RWPE2 (cell line): Measurements from ENCODE around the gene PEX11A.
A peak's percentile ranks its signal among the peaks of the same experiment; 100 is the strongest.

Source experiments
- ATAC-seq: fragments of 200-7000 bp; cut with Tn5 transposase; 3 replicates; pipeline ENCODE4 v1.9.1; 2021; ENCODE audit warnings: low read depth
- DNase-seq: peaks from one replicate; pipeline ENCODE4 v3.0.0-alpha.2; 2020; ENCODE audit warnings: low spot score
- H3K27ac ChIP-seq: fragments of 450-650 bp; 2 replicates; pipeline ENCODE4 v1.5.1; 2017; ENCODE audit warnings: mild to moderate bottlenecking; ENCODE audit not compliant: poor library complexity, severe bottlenecking
- H3K27me3 ChIP-seq: fragments of 250-450 bp; sonication (Bioruptor Pico); 2 replicates; pipeline ENCODE4 v1.5.1; 2021; ENCODE audit warnings: mild to moderate bottlenecking, moderate library complexity; ENCODE audit not compliant: insufficient read depth, poor library complexity, severe bottlenecking
- H3K36me3 ChIP-seq: fragments of 250-450 bp; sonication (Bioruptor Pico); 2 replicates; pipeline ENCODE4 v1.5.1; 2020; ENCODE audit warnings: low read depth, mild to moderate bottlenecking, moderate library complexity
- H3K4me1 ChIP-seq: fragments of 250-450 bp; sonication (Bioruptor Pico); 2 replicates; pipeline ENCODE4 v1.5.1; 2021; ENCODE audit warnings: mild to moderate bottlenecking, moderate library complexity; ENCODE audit not compliant: insufficient read depth, poor library complexity, severe bottlenecking
- H3K4me3 ChIP-seq: fragments of 250-450 bp; sonication (Bioruptor Pico); 2 replicates; pipeline ENCODE4 v1.5.1; 2021; ENCODE audit warnings: mild to moderate bottlenecking, moderate library complexity; ENCODE audit not compliant: severe bottlenecking
- H3K9me3 ChIP-seq: fragments of 250-450 bp; sonication (Bioruptor Pico); 2 replicates; pipeline ENCODE4 v1.5.1; 2021; ENCODE audit warnings: mild to moderate bottlenecking, moderate library complexity; ENCODE audit not compliant: severe bottlenecking
- TF ChIP-seq, protein P1 (sequence below): fragments of 450-650 bp; IDR thresholded peaks from one replicate; pipeline ENCODE4 v1.5.1; 2017; ENCODE audit warnings: mild to moderate bottlenecking, moderate library complexity; ENCODE audit not compliant: poor library complexity, severe bottlenecking

Gene PEX11A

DNA sequence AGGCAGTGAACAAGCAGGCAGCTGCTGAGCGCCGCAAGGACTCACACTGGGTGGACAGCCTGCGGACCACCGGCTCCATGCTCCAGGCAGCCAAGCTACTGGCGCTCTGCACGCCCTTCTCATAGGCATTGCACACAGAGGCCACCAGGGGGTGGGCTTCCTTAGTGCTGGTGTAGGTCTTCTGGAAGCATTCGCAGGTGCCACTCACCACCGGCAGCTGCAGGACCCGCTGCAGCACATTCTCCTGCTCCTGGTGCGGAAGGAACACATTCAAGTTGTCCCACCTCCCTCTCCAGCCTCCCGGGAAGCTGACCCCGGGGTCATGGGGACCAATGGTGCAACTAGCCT lies 17.4 kb downstream of the PEX11A start:
- TF ChIP-seq, protein P1, sequence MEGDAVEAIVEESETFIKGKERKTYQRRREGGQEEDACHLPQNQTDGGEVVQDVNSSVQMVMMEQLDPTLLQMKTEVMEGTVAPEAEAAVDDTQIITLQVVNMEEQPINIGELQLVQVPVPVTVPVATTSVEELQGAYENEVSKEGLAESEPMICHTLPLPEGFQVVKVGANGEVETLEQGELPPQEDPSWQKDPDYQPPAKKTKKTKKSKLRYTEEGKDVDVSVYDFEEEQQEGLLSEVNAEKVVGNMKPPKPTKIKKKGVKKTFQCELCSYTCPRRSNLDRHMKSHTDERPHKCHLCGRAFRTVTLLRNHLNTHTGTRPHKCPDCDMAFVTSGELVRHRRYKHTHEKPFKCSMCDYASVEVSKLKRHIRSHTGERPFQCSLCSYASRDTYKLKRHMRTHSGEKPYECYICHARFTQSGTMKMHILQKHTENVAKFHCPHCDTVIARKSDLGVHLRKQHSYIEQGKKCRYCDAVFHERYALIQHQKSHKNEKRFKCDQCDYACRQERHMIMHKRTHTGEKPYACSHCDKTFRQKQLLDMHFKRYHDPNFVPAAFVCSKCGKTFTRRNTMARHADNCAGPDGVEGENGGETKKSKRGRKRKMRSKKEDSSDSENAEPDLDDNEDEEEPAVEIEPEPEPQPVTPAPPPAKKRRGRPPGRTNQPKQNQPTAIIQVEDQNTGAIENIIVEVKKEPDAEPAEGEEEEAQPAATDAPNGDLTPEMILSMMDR: peak; percentile 26
- Histone ChIP-seq H3K4me1 (no peaks in the 10 kb centered on the region), H3K4me3 (no peak overlapping the region), H3K27me3 (no peaks in the 10 kb centered on the region), H3K27ac (no peak overlapping the region), H3K9me3 (no peaks in the 10 kb centered on the region), H3K36me3 (no peaks in the 10 kb centered on the region)
- DNase-seq (no peak), ATAC-seq (no peak)

DNA sequence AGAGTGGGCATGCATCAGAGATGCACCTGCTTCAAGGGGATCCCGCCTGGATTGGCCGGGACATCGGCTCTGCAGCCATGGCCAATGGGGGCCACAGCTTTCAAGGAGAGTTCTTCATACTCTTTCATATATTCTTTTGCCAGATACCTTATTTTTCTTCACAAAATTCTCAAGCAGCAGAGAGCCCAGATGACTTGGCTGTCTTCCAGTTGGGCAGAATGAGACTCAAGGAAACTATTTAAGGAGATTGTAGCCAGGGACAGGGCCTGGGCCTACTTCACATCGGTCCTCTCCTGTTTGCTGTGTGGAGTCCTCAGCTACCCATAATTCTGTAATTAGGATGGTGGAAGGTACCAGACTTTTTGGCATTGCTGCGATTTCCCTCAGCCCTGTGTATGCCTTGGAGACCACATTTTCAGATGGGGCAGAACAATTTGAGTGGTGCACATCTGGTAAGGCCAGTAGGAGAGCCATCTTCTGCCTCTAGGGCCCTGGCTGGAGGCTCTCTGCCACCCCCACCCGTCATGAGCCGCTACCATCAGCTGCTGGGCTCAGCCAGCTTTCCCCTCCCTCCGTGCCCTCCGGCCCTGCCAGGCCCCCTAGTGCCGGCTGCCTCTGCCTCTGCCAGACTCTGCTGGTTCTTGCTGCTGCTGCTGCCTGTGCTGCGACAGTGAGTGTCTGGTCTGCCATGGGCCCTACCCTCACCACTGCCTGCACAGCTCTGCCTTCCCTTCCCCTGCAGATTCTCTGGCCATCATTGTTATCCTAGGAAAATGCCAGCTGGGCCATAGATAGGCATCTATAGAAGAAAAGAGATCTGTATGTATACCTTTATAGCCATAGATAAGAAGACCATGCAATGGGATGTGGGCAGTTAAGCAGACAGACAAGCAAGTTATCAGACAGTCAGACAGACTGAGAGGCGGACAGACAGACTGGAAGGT lies 18.1 kb downstream of the PEX11A start:
- no peak for ATAC-seq

DNA sequence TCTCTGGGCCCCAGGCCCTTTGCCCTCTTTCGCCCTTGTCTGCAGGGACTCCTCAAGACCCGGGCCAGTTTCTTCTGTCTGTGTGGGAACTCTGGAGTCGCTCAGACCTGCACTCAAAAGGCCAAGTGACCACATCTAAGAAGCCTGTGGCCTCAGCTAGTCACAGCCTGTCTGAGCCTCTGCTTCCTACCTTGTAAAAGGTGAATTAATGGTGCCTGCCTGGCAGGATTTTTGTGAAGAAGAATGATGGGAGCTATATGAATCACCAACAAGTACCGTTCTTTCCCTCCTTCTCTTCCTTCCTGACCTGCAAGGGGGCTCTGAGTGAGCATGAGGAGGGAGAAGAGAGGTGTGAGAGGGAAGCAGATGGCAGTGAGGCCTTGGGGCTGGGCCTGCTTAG lies 18.9 kb downstream of the PEX11A start:
- no peaks in the 10 kb centered on the region for H3K4me1 ChIP-seq
- H3K9me3 ChIP-seq: no peaks in the 10 kb centered on the region
- TF ChIP-seq, protein P1: no peak
- no peaks in the 10 kb centered on the region for H3K36me3 ChIP-seq
- no peak overlapping the region for H3K4me3 ChIP-seq
- DNase-seq (no peak), ATAC-seq (no peak)
- H3K27me3 ChIP-seq: no peaks in the 10 kb centered on the region
- no peak overlapping the region for H3K27ac ChIP-seq

More for the DNA sequence above, 18.1 kb downstream of the PEX11A start:
- no peaks in the 10 kb centered on the region for H3K36me3 ChIP-seq
- H3K9me3 ChIP-seq: no peaks in the 10 kb centered on the region
- H3K27me3 ChIP-seq: no peaks in the 10 kb centered on the region
- H3K4me3 ChIP-seq: no peak overlapping the region
- no peaks in the 10 kb centered on the region for H3K4me1 ChIP-seq
- TF ChIP-seq, protein P1: no peak
- no peak for DNase-seq
- H3K27ac ChIP-seq: no peak overlapping the region

DNA sequence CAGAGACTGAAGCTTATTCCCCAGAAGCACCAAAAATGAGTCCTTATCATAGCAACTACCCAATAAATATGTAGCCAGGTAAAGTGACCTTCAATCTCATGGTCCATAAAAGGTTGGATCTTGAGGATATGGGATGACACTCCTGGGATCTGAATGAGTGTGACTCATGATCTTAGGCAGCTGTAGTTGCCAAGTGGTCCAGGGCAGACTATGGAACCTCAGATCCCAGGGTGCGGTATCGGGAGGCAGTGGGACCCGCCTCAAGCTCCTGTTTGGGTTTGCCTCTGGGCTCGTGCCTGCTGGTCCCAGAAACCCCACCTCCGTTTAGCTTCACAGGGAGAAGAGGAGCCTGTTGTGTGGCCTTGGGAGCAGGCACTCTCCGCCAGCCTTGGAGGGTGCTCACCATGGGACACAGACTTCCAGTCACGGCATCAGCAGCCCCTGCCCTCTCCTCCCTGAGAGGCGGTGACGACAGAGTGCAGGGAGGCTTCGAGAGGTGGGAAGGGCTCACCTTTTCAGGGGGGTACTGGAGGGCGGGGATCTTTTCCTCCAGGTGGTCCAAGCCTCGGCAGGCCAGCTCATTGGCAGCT lies 19.5 kb downstream of the PEX11A start:
- no peak overlapping the region for H3K27ac ChIP-seq
- TF ChIP-seq, protein P1: no peak
- no peaks in the 10 kb centered on the region for H3K27me3 ChIP-seq
- ATAC-seq (no peak), DNase-seq (no peak)
- H3K9me3 ChIP-seq: no peaks in the 10 kb centered on the region
- H3K36me3 ChIP-seq: no peaks in the 10 kb centered on the region
- H3K4me1 ChIP-seq: no peaks in the 10 kb centered on the region
- no peak overlapping the region for H3K4me3 ChIP-seq

DNA sequence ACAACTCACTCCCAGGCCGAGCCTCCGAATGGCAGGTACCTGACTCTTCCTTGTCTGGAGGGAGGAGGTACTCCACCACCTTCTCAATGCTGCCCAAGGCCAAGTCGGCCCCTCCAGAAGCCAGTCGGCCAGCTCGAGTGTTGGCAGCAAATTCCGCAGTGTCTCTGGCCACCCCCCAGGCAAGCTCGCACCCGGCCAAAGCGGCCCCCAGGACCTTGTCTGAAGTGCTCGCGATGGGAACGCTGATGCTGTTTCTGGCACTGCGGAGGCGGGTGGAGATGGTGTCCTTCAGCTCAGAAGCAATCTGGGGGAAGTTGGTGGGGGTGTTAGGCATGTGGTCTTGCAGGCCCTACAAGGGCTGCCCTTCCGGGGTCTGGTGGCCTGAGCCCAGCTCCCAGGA lies 20.6 kb downstream of the PEX11A start:
- no peaks in the 10 kb centered on the region for H3K9me3 ChIP-seq
- no peaks in the 10 kb centered on the region for H3K27me3 ChIP-seq
- DNase-seq: no peak
- ATAC-seq: no peak
- H3K36me3 ChIP-seq: no peaks in the 10 kb centered on the region
- no peak overlapping the region for H3K27ac ChIP-seq
- TF ChIP-seq, protein P1: no peak
- H3K4me1 ChIP-seq: peaks cover 4% of the 10 kb centered on the region
- H3K4me3 ChIP-seq: no peak overlapping the region
